ENCODE measurements around the gene CARD9. TPM values are rescaled to one million over a fixed set of nuclear protein-coding genes. Genes with fewer than 3 reads are reported as not detected.

Gene CARD9
- polyA plus RNA-seq, 1 of the 3 experiments (the other 2 are of a cell fraction): 1.1 TPM

DNA sequence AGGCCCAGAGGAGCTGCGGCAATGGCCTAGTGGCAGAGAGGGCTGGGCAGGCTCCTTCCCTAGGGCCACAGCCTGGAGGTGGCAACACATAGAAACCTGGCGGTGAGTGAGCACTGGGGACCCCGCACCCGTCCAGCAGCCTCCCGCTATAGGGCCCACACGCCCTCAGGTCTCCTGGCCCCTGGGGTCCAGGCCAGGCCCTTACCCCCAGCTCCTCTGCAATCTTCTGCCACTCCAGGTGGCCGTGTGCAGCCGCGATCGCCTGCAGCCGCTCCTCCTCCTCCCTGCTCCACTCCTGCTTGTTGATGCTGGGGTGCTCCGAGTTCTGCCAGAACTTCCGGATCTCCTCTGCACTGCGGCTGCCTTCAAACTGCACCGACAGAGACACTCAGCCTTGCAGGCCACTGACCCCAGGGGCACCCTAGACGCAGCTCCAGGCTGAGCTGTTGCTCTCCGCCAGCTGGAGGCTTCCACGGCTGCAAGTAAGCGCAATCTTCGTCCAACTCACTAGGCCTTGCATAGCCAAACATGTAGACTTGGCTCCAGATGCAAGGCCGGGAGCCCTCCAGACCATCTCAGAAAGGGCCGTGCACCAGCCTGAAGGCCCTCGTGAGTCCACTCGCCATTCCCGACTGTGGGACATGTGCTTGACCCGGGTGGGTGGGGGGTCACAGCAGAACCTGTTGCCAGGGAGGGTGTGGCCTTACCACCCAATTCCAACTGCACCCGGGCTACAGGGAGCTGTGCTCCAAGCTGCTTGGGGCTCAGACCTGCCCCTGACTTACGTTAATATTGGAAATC, 18.5 kb upstream of the CARD9 start:
- Histone ChIP-seq H2AFZ (ENCODE audit: low read depth) (no peak overlapping the region), H3K79me2 (ENCODE audit: insufficient read depth) (peaks cover 15% of the 10 kb centered on the region; the same call in 1 of the 2 replicates), H3K4me2 (no peak overlapping the region), H3K36me3 (replicated peaks in 1 of 2; ENCODE audit: control insufficient read depth in 1 of 2, insufficient read depth in 2 of 2, low read length in 1 of 2) (peaks cover 36 to 83% of the 10 kb centered on the region in 2 experiments), H3K4me3 (ENCODE audit: low read depth in 2 of 2, low read length in 1 of 2) (no peak overlapping the region), H3K9me2 (no peaks in the 10 kb centered on the region), H3K9ac (no peak overlapping the region), H3K9me3 (no peaks in the 10 kb centered on the region), H3K4me1 (ENCODE audit: control insufficient read depth in 1 of 2, insufficient read depth in 2 of 2, low read depth in 1 of 2, low read length in 1 of 2) (no peaks in the 10 kb centered on the region), H4K20me1 (ENCODE audit: insufficient read depth) (no peaks in the 10 kb centered on the region), H3F3A (replicated peaks; ENCODE audit: insufficient read depth) (peaks cover 5% of the 10 kb centered on the region), H3K27me3 (ENCODE audit: insufficient read depth) (no peaks in the 10 kb centered on the region), H3K27ac (ENCODE audit: low read depth in 2 of 2, low read length in 1 of 2) (no peak overlapping the region)
- CTCF ChIA-PET: interaction anchor here (0.8 to 3.1 kb wide), 10 partner anchors 9 to 240 kb away, joined by 3 to 11 read pairs (median 4); partner anchors contain the start of genes DNLZ and SNAPC4
- POLR2A ChIA-PET: interaction anchor here (1.2 kb wide), 1 partner anchor 18 kb away, joined by 3 read pairs; no protein-coding TSS in a partner anchor
- WGBS (ENCODE audit: low lambda C conversion rate): 95% methylated on average over 24 of the region's 28 CpGs
- DNase-seq: no peak
- TF ChIP-seq, protein P1, sequence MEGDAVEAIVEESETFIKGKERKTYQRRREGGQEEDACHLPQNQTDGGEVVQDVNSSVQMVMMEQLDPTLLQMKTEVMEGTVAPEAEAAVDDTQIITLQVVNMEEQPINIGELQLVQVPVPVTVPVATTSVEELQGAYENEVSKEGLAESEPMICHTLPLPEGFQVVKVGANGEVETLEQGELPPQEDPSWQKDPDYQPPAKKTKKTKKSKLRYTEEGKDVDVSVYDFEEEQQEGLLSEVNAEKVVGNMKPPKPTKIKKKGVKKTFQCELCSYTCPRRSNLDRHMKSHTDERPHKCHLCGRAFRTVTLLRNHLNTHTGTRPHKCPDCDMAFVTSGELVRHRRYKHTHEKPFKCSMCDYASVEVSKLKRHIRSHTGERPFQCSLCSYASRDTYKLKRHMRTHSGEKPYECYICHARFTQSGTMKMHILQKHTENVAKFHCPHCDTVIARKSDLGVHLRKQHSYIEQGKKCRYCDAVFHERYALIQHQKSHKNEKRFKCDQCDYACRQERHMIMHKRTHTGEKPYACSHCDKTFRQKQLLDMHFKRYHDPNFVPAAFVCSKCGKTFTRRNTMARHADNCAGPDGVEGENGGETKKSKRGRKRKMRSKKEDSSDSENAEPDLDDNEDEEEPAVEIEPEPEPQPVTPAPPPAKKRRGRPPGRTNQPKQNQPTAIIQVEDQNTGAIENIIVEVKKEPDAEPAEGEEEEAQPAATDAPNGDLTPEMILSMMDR (IDR thresholded peaks at IDR 0.05): no peak
- TF ChIP-seq, protein P2, sequence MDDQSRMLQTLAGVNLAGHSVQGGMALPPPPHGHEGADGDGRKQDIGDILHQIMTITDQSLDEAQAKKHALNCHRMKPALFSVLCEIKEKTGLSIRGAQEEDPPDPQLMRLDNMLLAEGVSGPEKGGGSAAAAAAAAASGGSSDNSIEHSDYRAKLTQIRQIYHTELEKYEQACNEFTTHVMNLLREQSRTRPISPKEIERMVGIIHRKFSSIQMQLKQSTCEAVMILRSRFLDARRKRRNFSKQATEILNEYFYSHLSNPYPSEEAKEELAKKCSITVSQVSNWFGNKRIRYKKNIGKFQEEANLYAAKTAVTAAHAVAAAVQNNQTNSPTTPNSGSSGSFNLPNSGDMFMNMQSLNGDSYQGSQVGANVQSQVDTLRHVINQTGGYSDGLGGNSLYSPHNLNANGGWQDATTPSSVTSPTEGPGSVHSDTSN (IDR thresholded peaks at IDR 0.05): no peak
- TF ChIP-seq GATA2 (CRISPR knock-in tag; IDR thresholded peaks at IDR 0.05) (no peak), FOXJ3 (CRISPR knock-in tag; IDR thresholded peaks at IDR 0.05) (no peak), RAD21 (IDR thresholded peaks at IDR 0.05; ENCODE audit: low read length) (no peak), RFX5 (IDR thresholded peaks at IDR 0.05; ENCODE audit: low read length) (no peak), TAF1 (IDR thresholded peaks at IDR 0.05; ENCODE audit: borderline replicate concordance, low read depth, low read length) (no peak), JUND (IDR thresholded peaks at IDR 0.05) (no peak), RXRA (IDR thresholded peaks at IDR 0.05; ENCODE audit: borderline replicate concordance, low read depth) (no peak), EZH2phosphoT487 (IDR thresholded peaks at IDR 0.05; ENCODE audit: borderline replicate concordance, low read depth) (no peak), SMC3 (IDR thresholded peaks at IDR 0.05; ENCODE audit: low read depth, low read length) (no peak), MEF2A (IDR thresholded peaks at IDR 0.05; ENCODE audit: borderline replicate concordance, low read depth) (no peak), POLR2AphosphoS5 (IDR thresholded peaks at IDR 0.05; ENCODE audit: low read depth, low read length) (no peak), FOXM1 (IDR thresholded peaks at IDR 0.05; ENCODE audit: low read depth) (no peak), MXI1 (IDR thresholded peaks at IDR 0.05; ENCODE audit: low read depth, low read length) (no peak), TCF12 (IDR thresholded peaks at IDR 0.05) (no peak)
- TF ChIP-seq, protein P3, sequence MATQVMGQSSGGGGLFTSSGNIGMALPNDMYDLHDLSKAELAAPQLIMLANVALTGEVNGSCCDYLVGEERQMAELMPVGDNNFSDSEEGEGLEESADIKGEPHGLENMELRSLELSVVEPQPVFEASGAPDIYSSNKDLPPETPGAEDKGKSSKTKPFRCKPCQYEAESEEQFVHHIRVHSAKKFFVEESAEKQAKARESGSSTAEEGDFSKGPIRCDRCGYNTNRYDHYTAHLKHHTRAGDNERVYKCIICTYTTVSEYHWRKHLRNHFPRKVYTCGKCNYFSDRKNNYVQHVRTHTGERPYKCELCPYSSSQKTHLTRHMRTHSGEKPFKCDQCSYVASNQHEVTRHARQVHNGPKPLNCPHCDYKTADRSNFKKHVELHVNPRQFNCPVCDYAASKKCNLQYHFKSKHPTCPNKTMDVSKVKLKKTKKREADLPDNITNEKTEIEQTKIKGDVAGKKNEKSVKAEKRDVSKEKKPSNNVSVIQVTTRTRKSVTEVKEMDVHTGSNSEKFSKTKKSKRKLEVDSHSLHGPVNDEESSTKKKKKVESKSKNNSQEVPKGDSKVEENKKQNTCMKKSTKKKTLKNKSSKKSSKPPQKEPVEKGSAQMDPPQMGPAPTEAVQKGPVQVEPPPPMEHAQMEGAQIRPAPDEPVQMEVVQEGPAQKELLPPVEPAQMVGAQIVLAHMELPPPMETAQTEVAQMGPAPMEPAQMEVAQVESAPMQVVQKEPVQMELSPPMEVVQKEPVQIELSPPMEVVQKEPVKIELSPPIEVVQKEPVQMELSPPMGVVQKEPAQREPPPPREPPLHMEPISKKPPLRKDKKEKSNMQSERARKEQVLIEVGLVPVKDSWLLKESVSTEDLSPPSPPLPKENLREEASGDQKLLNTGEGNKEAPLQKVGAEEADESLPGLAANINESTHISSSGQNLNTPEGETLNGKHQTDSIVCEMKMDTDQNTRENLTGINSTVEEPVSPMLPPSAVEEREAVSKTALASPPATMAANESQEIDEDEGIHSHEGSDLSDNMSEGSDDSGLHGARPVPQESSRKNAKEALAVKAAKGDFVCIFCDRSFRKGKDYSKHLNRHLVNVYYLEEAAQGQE (IDR thresholded peaks at IDR 0.05; ENCODE audit: low read depth, low read length): no peak
- TF ChIP-seq, protein P4, sequence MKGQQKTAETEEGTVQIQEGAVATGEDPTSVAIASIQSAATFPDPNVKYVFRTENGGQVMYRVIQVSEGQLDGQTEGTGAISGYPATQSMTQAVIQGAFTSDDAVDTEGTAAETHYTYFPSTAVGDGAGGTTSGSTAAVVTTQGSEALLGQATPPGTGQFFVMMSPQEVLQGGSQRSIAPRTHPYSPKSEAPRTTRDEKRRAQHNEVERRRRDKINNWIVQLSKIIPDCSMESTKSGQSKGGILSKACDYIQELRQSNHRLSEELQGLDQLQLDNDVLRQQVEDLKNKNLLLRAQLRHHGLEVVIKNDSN (IDR thresholded peaks at IDR 0.05; ENCODE audit: borderline replicate concordance, low read depth): no peak
- TF ChIP-seq, protein P5, sequence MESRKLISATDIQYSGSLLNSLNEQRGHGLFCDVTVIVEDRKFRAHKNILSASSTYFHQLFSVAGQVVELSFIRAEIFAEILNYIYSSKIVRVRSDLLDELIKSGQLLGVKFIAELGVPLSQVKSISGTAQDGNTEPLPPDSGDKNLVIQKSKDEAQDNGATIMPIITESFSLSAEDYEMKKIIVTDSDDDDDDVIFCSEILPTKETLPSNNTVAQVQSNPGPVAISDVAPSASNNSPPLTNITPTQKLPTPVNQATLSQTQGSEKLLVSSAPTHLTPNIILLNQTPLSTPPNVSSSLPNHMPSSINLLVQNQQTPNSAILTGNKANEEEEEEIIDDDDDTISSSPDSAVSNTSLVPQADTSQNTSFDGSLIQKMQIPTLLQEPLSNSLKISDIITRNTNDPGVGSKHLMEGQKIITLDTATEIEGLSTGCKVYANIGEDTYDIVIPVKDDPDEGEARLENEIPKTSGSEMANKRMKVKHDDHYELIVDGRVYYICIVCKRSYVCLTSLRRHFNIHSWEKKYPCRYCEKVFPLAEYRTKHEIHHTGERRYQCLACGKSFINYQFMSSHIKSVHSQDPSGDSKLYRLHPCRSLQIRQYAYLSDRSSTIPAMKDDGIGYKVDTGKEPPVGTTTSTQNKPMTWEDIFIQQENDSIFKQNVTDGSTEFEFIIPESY (IDR thresholded peaks at IDR 0.05; ENCODE audit: borderline replicate concordance, low read depth): no peak
- TF ChIP-seq, protein P6, sequence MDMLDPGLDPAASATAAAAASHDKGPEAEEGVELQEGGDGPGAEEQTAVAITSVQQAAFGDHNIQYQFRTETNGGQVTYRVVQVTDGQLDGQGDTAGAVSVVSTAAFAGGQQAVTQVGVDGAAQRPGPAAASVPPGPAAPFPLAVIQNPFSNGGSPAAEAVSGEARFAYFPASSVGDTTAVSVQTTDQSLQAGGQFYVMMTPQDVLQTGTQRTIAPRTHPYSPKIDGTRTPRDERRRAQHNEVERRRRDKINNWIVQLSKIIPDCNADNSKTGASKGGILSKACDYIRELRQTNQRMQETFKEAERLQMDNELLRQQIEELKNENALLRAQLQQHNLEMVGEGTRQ (IDR thresholded peaks at IDR 0.05; ENCODE audit: borderline replicate concordance, low read depth, low read length): no peak

All from SK-N-SH (cell line).